ENCODE data around the gene ATR. TPM values are rescaled to one million over a fixed set of nuclear protein-coding genes. Genes with fewer than 3 reads are reported as not detected.
A peak's percentile ranks its signal among the peaks of the same experiment; 100 is the strongest.

The ATR gene
- total RNA-seq, 1 experiment from 2014 or later: 33.3 TPM

- H3K9me3 ChIP-seq (ENCODE audit: insufficient read depth, low read depth): no peaks in the 10 kb centered on the region
- H3K4me2 ChIP-seq: no peak overlapping the region
- no peaks in the 10 kb centered on the region; the same call in 1 of the 2 replicates for H3F3A ChIP-seq (ENCODE audit: insufficient read depth, low read depth)
- H3K9me2 ChIP-seq (ENCODE audit: insufficient read depth): no peaks in the 10 kb centered on the region
- H3K27me3 ChIP-seq (ENCODE audit: insufficient read depth, low read depth): no peaks in the 10 kb centered on the region
- no TSS peak for BruUV-seq (replicated peaks)
- no peaks in the 10 kb centered on the region for H4K20me1 ChIP-seq (ENCODE audit: insufficient read depth)
- DNase-seq: no peak
- ChIA-PET CTCF (no interaction called here), POLR2A (ENCODE audit: unreplicated experiment) (interaction anchor here (0.7 kb wide), 1 partner anchor 42 kb away, joined by 4 read pairs; no protein-coding TSS in a partner anchor)
- H3K36me3 ChIP-seq (ENCODE audit: low read depth): peaks cover 6% of the 10 kb centered on the region; the same call in 1 of the 2 replicates
- no peak overlapping the region for H3K4me3 ChIP-seq
- no peaks in the 10 kb centered on the region for H3K4me1 ChIP-seq (replicated peaks; ENCODE audit: insufficient read depth)
- no peak overlapping the region for H3K27ac ChIP-seq
- H3K79me2 ChIP-seq (ENCODE audit: low read depth): no peaks in the 10 kb centered on the region
- intact Hi-C loops (cut with micrococcal nuclease; ENCODE audit: unreplicated experiment): no loop called here
- TF ChIP-seq CTCF (conservative IDR thresholded peaks at IDR 0.05) (no peak), EZH2 (IDR thresholded peaks at IDR 0.05; ENCODE audit: low read depth) (no peak)
- H2AFZ ChIP-seq: no peak overlapping the region
Observed at GRCh38 chr3:142459929-142460328, 118.6 kb downstream of the ATR start.

GRCh38 chr3:142459096-142459495 is 119.4 kb downstream of the ATR start:
- Histone ChIP-seq H3K4me3 (no peak overlapping the region), H3F3A (ENCODE audit: insufficient read depth, low read depth) (no peaks in the 10 kb centered on the region), H3K36me3 (ENCODE audit: low read depth) (no peaks in the 10 kb centered on the region; the same call in 1 of the 2 replicates), H3K9me3 (ENCODE audit: insufficient read depth, low read depth) (no peaks in the 10 kb centered on the region), H4K20me1 (ENCODE audit: insufficient read depth) (no peaks in the 10 kb centered on the region), H3K27ac (no peak overlapping the region), H3K27me3 (ENCODE audit: insufficient read depth, low read depth) (no peaks in the 10 kb centered on the region), H3K4me1 (replicated peaks; ENCODE audit: insufficient read depth) (no peaks in the 10 kb centered on the region), H3K9me2 (ENCODE audit: insufficient read depth) (no peaks in the 10 kb centered on the region), H3K79me2 (ENCODE audit: low read depth) (no peaks in the 10 kb centered on the region), H2AFZ (no peak overlapping the region), H3K4me2 (no peak overlapping the region)
- TF ChIP-seq EZH2 (IDR thresholded peaks at IDR 0.05; ENCODE audit: low read depth): no peak
- TF ChIP-seq CTCF (conservative IDR thresholded peaks at IDR 0.05): no peak
- ChIA-PET POLR2A (ENCODE audit: unreplicated experiment) (no interaction called here), CTCF (no interaction called here)
- DNase-seq: no peak
- intact Hi-C loops (cut with micrococcal nuclease; ENCODE audit: unreplicated experiment): no loop called here
- BruUV-seq (replicated peaks): no TSS peak

GRCh38 chr3:142450881-142451280 is 127.7 kb downstream of the ATR start:
- ChIA-PET CTCF (interaction anchor here (0.6 kb wide), 1 partner anchor 21 kb away, joined by 3 read pairs; no protein-coding TSS in a partner anchor), POLR2A (ENCODE audit: unreplicated experiment) (no interaction called here)
- Histone ChIP-seq H3K4me3 (no peak overlapping the region), H4K20me1 (ENCODE audit: insufficient read depth) (no peaks in the 10 kb centered on the region), H3F3A (ENCODE audit: insufficient read depth, low read depth) (peaks cover 27% of the 10 kb centered on the region), H3K4me1 (replicated peaks; ENCODE audit: insufficient read depth) (peaks cover 15% of the 10 kb centered on the region), H3K27me3 (ENCODE audit: insufficient read depth, low read depth) (no peaks in the 10 kb centered on the region), H3K9me3 (ENCODE audit: insufficient read depth, low read depth) (no peaks in the 10 kb centered on the region), H3K27ac (no peak overlapping the region), H2AFZ (no peak overlapping the region), H3K4me2 (no peak overlapping the region), H3K36me3 (ENCODE audit: low read depth) (peaks cover 10% of the 10 kb centered on the region; the same call in 1 of the 2 replicates), H3K79me2 (ENCODE audit: low read depth) (peaks cover 19% of the 10 kb centered on the region), H3K9me2 (ENCODE audit: insufficient read depth) (no peaks in the 10 kb centered on the region)
- no peak for TF ChIP-seq CTCF (conservative IDR thresholded peaks at IDR 0.05)
- no peak for TF ChIP-seq EZH2 (IDR thresholded peaks at IDR 0.05; ENCODE audit: low read depth)
- BruUV-seq (replicated peaks): no TSS peak
- intact Hi-C loops (cut with micrococcal nuclease; ENCODE audit: unreplicated experiment): no loop called here
- peak in 1 of 2 experiments; percentile 54 for DNase-seq

All from PC-9 (cell line).